Body of pancreas (tissue), 4 donors: Measurements from ENCODE around the gene TIMP1. TPM values are rescaled to one million over a fixed set of nuclear protein-coding genes. Genes with fewer than 3 reads are reported as not detected.

Experiments
- ATAC-seq: fragments of 150-250 bp; one replicate; pipeline ENCODE4 v1.9.1; 2016
- DNase-seq, 4 donors: peaks; one replicate each; pipeline ENCODE4 v3.0.0-alpha.2; 2019
- H3K27ac ChIP-seq, 4 donors: fragments of 200-600 bp; sonication (generic); 1 replicate in 3 of 4; 2 replicates in 1 of 4; pipeline versions ENCODE4 v1.5.1 to v1.6.1; 2016 to 2019; ENCODE audit warnings: mild to moderate bottlenecking in 1 of 4, mixed read lengths in 1 of 4, moderate library complexity in 1 of 4
- H3K27me3 ChIP-seq, 2 donors: fragments of 200-600 bp; sonication (generic); one replicate each; pipeline ENCODE4 v1.6.0; 2016; ENCODE audit warnings: mild to moderate bottlenecking in 1 of 2
- H3K36me3 ChIP-seq, 2 donors: fragments of 200-600 bp; sonication (generic); replicated peaks in 1 of 2; 2 replicates each; pipeline ENCODE4 v1.5.1; 2016; ENCODE audit warnings: low read depth in 2 of 2; ENCODE audit not compliant: insufficient read depth in 1 of 2
- H3K4me1 ChIP-seq: fragments of 200-600 bp; sonication (generic); one replicate; pipeline ENCODE4 v1.6.0; 2016
- H3K4me3 ChIP-seq, 2 donors: fragments of 200-600 bp; sonication (generic); 1 replicate in 1 of 2; 2 replicates in 1 of 2; pipeline ENCODE4 v1.5.1; 2016 to 2019
- H3K9me3 ChIP-seq, 3 donors: fragments of 200-600 bp; sonication (generic); 1 replicate in 2 of 3; 2 replicates in 1 of 3; pipeline ENCODE4 v1.5.1; 2016
- CTCF ChIP-seq, 7 experiments: fragments of 450-650 bp in 4 of 7; fragments of 200-600 bp in 3 of 7; sonication (generic) in 3 of 7; IDR thresholded peaks; one replicate each; pipeline ENCODE4 v1.5.1; 2016 to 2019; ENCODE audit warnings: antibody characterized with exemption in 7 of 7
- POLR2A ChIP-seq, 3 donors: fragments of 450-650 bp; IDR thresholded peaks; one replicate each; pipeline ENCODE4 v1.6.1; 2016; ENCODE audit warnings: antibody characterized with exemption in 3 of 3, mild to moderate bottlenecking in 2 of 3
- WGBS, 2 donors: methylation state at CpG; one replicate each; pipeline ENCODE4 v1.1.5; 2017; 5-methylcytosine and 5-hydroxymethylcytosine counted together
- intact Hi-C: fragments of 100-400 bp; cut with DNase I; formaldehyde crosslinking; loops from one replicate; pipeline ENCODE4 v1.15.1; 2023
- total RNA-seq, 2 donors: library from RNA; depleted of rRNA; stranded (reverse); fragments of >200 nt; gene quantifications; one replicate each; pipeline ENCODE4 v1.1.0, GENCODE V29; 2016

Gene TIMP1
- total RNA-seq, 2 donors from 2014 or later = 28.0 to 62.8 TPM

- intact Hi-C loops = no loop called here
- Histone ChIP-seq H3K36me3 (no peaks in the 10 kb centered on the region), H3K27ac (peak overlapping the region in 1 of 4 donors; percentile 3), H3K9me3 (no peaks in the 10 kb centered on the region), H3K27me3 (no peaks in the 10 kb centered on the region), H3K4me1 (no peaks in the 10 kb centered on the region), H3K4me3 (no peak overlapping the region)
- ATAC-seq (no peak), DNase-seq (no peak)
- 54 to 68% methylated on average over 7 to 8 of the region's 8 CpGs for WGBS, 2 donors
- TF ChIP-seq CTCF (IDR thresholded peaks at IDR 0.05) (no peak), POLR2A (IDR thresholded peaks at IDR 0.05) (no peak)
Observed at GRCh38 chrX:47583240-47583861, 1.1 kb downstream of the TIMP1 start.

GRCh38 chrX:47584714-47585113 is 2.5 kb downstream of the TIMP1 start:
- 49 to 56% methylated on average over 6 of the region's 6 CpGs for WGBS, 2 donors
- ATAC-seq (no peak), DNase-seq (no peak)
- TF ChIP-seq CTCF (IDR thresholded peaks at IDR 0.05) (no peak), POLR2A (IDR thresholded peaks at IDR 0.05) (no peak)
- no peak overlapping the region for H3K27ac ChIP-seq
- intact Hi-C loops = no loop called here
- no peaks in the 10 kb centered on the region for H3K9me3 ChIP-seq
- no peak overlapping the region for H3K4me3 ChIP-seq
- no peaks in the 10 kb centered on the region for H3K36me3 ChIP-seq
- no peaks in the 10 kb centered on the region for H3K4me1 ChIP-seq
- no peaks in the 10 kb centered on the region for H3K27me3 ChIP-seq

GRCh38 chrX:47585273-47585672 is 3.0 kb downstream of the TIMP1 start:
- Histone ChIP-seq H3K4me1 (no peaks in the 10 kb centered on the region), H3K27me3 (no peaks in the 10 kb centered on the region), H3K27ac (no peak overlapping the region), H3K4me3 (no peak overlapping the region), H3K9me3 (no peaks in the 10 kb centered on the region), H3K36me3 (no peaks in the 10 kb centered on the region)
- DNase-seq = no peak
- no peak for ATAC-seq
- intact Hi-C loops = no loop called here
- TF ChIP-seq POLR2A (IDR thresholded peaks at IDR 0.05) (no peak), CTCF (IDR thresholded peaks at IDR 0.05) (no peak)
- WGBS, 2 donors = 70 to 90% methylated on average over 2 to 6 of the region's 16 CpGs

- 52 to 60% methylated on average over 3 to 7 of the region's 11 CpGs for WGBS, 2 donors
Observed at GRCh38 chrX:47586043-47586787, 4.0 kb downstream of the TIMP1 start.

More at GRCh38 chrX:47586043-47586787, 4.0 kb downstream of the TIMP1 start:
- intact Hi-C loops = no loop called here
- Histone ChIP-seq H3K4me3 (no peak overlapping the region), H3K9me3 (no peaks in the 10 kb centered on the region), H3K27ac (no peak overlapping the region), H3K27me3 (no peaks in the 10 kb centered on the region), H3K4me1 (no peaks in the 10 kb centered on the region), H3K36me3 (no peaks in the 10 kb centered on the region)
- ATAC-seq = no peak
- no peak for TF ChIP-seq POLR2A (IDR thresholded peaks at IDR 0.05)
- TF ChIP-seq CTCF (IDR thresholded peaks at IDR 0.05) = no peak
- DNase-seq = no peak
